HG03064 (cell line): ENCODE results near the gene ISY1.
"Not testable (repeated sequence)": the region's sequence is repeated elsewhere in the genome, so short reads cannot be mapped to it uniquely, and the experiment has no call there.

Experiments
- ATAC-seq: cut with Tn5 transposase; IDR thresholded peaks from one replicate; pipeline ENCODE4 v1.9.1; 2021; ENCODE audit warnings: low read depth; ENCODE audit not compliant: unreplicated experiment

ISY1 gene

DNA sequence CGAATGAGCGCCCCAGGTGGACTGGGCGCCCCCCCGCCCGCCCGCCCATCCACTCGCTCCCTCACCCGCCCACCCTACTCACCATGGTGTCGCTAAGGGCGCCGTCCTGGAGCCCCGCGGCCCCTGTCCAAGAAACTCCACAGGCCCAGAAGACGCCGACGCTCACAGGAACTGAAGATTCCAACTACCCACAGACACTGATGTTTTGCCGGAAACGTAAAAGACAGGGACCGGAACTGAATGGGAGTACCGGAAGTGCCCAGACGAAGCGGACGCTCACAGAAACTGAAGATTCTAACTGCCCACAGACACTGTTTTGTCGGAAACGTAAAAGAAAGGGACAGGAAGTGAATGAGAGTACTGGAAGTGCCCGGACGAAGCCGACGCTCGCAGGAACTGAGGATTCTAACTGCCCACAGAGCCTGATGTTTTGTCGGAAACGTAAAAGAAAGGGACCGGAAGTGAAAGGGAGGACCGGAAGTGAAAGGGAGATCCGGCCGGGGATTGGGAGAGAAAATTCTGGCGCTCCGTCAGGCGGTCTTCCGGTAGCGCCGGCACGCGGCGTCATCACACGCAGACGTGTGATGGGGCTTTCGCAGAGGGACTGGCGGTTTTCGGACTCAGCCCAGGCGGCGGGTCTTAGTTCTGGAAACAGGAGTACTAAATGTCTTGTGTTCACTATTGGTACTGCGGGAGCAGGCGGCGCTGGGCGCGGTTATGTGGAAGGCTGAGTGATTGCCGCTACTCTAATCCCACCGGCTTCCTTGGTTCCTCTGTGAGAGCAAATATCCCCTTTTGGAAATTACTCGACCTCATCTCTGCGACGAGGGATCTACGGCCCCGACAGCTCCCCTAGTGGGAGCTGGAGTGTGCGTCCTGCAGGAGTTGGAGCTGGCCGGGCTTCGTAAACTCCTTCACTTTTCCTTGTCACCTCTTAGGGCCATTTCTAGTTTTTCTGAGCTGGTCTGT, at the start of gene ISY1:
TSS of gene ISY1 (minus strand) at position 173 of the 969 bp plus-strand sequence. CDS start at position 85, 88 bp downstream.
- peak; percentile 75 for ATAC-seq

DNA sequence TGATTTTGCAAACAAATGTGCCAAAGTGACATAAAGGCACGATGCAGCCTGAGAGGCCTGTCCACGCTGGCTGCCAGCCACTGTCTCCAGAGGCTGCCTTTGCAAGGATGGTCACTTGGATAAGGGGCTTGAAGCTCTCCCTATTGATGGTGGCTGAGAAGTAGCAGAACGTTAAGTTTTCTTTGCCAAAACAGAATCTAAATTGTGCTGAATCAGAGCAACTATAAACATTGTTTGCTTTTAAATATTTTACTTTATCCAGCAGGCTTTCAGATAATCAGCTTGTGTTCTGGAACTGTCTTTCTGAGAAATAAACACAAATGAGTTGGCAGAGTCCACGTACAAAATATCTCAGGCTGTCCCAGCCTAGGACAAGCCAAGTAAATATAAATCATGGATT, 46.6 kb upstream of the ISY1 start:
- ATAC-seq, result no peak

DNA sequence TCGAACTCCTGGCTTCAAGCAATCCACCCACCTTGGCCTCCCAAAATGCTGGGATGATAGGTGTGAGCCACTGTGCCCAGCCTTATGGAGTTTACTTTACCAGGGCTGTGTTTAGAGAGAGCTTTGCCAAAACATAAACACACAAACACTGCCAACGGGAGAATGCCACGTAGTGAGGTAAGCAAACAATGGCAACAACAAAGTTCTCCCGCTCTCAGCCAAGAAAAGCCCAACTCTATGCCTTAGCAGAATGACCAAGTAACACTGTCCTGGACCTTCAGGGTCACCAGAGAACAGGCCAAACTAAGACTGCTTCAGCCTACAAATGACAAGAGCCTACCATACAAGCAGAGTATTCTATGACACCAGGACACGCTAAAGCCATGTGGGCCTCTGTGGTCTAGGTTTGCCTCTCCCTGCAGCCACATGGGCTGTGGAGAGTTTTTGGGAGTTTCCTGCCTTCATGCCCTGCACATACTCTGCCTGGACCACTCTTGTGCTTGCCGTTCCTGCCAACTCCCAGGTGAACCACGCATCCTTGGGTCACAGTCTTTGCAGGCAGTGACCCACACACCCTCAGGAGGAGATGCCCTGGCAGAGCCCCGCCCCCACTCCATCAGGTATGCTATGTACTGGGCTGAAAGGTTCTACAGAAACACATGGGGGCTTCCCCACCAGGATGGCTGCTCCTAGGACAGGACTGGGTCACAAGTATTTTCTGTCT, 44.4 kb upstream of the ISY1 start:
- ATAC-seq, result no peak

DNA sequence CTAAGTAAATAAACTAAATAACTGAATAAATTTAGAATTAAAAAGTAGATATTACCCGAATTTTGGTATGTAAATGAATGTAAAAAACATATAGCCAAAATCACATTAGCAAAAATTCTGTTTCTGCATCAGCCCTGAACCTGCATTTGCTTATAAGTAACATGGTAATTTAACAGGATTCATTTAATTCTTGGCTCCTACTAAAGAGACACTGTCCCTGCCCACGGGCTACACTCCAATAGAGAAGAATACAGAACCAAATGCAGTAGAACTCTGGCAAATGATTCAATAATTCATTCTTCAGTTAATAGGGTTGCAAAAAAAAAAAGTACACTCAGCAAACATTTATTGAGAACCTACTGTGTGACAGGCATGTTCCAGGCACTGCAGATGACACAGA, 43.6 kb upstream of the ISY1 start:
- no peak for ATAC-seq

DNA sequence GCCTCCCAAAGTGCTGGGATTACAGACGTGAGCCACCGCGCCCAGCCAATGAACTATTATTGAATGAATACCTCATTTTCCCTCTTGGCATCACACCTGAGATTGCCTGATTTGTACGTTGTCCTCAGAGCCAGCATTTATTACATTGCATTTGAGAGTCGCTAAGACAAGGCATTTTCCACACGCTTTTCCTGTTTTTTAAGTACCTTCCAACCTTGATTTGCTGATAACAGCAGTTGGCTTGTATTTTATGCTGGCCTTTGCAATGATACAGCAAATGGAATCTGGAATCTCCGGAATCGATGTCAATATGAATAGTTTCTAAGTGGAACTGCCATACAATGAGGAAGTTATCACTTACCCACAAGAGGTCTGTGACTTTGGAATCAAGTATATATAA, 38.5 kb upstream of the ISY1 start:
- no peak for ATAC-seq

DNA sequence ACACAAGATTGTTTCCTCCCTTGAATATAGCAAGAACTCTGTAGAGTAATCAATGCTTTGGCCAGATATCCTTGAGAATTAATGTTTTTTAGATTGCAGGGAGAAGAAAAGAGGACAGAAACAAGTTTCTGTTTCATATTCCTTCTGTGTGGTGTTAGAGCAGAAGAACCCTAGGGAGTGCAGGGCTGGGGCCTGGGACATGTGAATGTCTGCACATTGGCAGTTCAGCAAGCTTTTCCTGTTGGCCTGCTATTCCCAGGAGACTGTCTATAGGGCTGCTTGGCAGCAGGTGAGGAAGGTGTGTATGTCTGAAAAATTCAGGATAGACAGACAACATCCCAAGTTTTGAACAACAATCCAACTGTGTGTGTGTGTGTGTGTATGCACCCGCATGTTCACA, 36.5 kb upstream of the ISY1 start:
- no peak for ATAC-seq

DNA sequence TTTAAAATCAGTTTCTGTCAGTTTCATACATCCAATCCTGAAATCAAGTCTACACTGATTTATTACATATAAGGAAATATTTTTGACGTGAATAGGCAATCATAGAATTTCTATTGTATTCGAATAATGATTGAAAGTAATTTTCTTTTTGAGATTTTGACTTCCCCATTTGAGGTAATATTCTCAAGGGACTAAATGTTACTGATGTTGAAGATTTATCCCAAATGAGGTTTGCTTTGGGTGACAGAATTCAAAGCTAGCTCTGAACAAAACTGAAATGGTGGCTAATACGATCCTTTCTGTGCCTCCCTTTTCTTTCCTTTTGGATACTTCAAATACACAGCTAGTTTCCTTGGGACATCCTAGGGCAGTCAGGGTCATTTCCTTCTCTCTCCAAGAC, 35.7 kb upstream of the ISY1 start:
- no peak for ATAC-seq

DNA sequence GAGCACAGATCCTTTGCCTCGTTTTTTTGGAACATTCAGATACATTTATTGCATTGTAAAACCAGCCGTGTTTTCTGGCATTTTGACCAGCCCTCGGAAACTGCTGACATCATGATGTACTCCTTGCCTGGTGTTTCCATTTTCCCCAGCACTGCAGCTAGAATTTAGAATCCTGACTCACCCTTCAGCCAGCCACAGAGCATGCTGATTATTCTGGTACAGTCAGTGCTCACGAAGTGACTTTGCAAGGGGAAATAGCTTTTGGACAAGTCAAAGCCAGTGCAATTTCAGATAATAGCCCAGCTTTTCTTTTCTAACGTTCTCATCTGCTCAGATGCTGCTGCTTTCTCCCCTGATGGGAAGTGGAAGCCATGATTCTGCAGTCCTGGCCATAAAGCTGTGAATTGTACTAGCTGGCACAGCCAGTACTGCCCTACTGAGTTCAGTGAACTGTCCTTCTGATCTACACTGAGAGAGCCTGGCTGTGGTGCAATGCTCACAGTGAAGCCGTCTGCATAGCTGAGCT, 34.9 kb upstream of the ISY1 start:
- no peak for ATAC-seq

DNA sequence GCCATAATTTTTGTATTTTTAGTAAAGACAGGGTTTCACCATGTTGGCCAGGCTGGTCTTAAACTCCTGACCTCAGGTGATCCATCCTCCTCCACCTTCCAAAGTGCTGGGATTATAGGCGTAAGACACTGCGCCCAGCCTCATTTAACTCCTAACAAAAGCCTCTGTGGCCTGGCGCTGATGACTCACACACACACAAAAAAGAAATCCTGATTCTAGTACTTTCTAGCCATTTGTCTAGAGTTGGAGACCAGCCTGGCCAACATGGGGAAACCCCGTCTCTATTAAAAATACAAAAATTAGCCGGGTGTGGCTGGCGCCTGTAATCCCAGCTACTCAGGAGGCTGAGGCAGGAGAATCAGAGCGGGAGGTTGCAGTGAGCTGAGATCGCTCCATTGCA, 28.9 kb upstream of the ISY1 start:
- ATAC-seq, result not testable (repeated sequence)

DNA sequence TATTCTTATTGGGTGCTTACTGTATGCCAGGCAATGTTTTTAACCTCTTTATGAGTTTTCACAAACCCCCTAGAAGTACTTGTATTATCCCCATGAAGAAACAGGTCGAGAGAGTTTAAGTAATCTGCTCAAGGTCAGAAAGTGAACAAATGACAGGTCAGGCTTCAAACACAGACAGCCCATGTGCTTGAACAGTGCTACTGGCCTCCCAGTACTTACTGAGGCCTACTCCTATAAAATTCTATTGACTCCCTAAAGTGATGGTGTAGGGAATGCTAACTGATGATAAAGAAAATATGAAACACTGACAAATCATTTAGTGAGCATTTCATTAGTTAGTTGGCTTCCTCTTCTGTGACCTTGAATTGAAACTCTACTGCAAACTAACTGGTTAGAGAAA, 27.0 kb upstream of the ISY1 start:
- no peak for ATAC-seq

DNA sequence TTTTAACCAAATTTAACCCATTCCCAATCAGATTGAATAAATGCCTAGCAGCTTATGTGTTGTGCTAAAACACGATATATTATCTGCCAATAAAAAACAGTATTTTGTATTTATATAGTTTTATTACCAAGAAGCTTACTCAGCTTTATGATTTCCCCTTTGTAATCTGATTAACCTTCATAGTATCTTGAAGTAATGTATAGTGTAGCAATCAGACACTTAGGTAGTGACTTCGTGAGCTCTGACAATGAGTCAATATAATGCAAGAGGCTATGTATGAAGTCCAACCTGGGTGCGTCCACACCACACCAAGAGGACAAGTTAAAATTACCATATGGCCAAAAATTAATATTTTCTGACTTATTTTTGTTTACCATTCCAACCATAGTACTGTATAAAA, 24.9 kb upstream of the ISY1 start:
- no peak for ATAC-seq

DNA sequence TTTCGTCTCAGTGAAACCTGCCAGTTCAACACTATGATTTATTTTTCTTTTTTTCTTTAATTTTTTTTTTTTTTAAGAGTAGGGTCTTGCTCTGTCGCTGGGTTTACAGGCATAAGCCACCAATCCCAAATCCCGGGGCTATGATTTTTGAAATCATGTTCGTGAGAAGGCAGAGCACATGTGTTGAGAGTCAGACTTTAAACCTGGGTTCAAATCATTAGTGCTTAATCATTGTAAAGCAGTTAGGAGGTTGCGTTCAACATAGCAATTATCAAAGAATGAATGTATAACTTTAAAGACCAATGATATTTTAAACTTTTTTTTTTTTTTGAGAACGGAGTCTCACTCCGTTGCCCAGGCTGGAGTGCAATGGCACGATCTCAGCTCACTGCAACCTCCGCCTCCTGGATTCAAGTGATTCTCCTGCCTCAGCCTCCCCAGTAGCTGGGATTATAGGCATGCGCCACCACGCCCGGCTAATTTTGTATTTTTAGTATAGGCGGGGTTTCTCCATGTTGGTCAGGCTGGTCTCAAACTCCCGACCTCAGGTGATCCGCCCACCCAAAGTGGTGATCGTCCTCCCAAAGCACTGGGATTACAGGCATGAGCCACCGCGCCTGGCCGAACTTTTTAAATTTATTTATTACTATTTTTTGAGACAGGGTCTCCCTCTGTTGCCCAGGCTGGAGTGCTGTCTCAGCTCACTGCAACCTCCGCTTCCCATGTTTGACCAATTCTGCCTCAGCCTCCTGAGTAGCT, 24.1 kb upstream of the ISY1 start:
- ATAC-seq, result not testable (repeated sequence)

DNA sequence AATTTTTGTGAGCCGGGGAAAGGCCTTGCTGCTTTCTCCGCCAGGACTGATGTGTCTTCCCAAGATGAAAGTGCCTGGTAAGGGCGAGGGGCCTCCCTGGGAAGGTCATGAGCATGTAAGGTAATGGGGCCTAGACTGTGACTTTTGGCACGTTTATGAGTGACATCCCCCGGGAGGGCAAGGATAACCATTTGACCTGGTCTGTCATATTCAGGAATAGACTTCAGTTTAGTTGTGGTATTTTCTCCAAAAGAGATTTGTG, 23.5 kb upstream of the ISY1 start:
- ATAC-seq, result peak; percentile 2

DNA sequence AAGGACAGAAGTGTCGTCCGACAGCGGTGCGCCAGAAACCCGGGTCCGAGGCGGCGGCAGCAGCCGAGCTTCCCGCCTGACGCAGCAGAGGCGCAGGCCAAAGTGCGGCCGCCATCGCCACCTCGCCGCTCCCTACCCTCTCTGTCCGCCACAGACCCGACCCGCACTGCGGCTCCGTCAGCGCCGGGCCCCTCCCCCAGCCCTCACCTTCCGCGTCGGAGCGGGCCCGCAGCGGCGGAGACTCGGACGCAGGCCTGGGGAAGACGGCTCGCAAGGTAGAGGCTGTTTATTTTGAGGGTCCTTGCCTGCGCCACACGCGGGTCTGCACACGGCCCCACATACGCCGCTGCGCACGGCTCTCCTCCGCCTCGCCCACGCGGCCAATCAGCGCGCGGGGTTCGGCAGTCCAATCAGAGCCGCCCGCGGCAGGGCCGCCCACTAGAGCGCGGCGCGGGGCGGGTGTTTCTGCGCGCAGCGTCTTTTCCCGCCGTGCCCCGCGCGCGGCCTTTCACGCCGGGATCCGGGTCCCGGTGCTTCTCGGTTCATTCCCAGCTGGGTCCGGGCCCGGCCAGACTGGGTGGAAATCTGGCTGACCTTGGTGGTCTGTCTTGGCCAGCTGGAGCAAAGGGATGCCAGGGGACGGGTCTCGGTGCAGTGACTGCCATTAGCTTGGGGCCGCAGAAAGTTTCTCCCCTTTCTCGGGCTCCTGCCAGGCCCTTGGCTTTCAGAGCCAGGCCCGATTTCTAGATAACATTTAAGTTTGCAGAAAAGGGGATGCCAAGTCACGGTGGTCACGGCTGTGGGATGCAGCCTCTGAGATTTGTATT, 22.9 kb upstream of the ISY1 start, which contains the start of gene CNBP:
TSS of gene CNBP (minus strand) at position 328 of the 827 bp plus-strand sequence. CDS start 12,139 bp downstream, outside the sequence.
- ATAC-seq, result peak; percentile 93

DNA sequence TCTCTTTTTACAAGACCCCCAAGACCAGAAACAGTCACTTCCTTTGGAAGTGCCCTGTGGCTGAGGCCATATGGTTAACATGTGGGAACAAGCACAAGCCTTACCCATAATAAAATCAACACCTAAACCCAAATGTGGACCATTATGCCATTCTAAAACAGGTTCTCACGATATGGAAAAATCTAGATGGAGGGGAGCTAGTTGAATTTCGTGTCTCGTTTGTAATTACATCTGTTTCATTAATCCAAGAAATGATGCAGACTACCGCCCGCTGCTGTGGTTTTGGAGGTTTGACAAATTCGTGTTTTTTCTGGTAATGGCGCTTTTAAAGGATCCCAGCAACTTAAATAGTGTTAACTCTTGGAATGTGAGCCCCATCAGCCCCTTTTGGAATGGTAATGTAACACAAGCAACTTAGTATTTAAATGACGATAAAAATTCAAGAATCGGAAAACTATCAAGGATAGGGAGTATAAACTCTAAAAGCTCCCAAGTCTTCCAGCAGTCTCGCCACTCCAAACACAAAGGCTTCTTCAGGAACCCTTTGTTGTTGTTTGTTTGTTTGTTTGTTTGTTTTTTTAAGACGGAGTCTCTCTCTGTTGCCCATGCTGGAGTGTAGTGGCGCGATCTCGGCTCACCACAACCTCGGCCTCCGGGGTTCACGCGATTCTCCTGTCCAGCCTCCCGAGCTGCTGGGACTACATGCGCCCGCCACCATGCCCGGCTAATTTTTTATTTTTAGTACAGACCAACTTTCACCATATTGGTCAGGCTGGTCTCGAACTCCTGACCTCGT, 21.7 kb upstream of the ISY1 start:
- no peak for ATAC-seq

DNA sequence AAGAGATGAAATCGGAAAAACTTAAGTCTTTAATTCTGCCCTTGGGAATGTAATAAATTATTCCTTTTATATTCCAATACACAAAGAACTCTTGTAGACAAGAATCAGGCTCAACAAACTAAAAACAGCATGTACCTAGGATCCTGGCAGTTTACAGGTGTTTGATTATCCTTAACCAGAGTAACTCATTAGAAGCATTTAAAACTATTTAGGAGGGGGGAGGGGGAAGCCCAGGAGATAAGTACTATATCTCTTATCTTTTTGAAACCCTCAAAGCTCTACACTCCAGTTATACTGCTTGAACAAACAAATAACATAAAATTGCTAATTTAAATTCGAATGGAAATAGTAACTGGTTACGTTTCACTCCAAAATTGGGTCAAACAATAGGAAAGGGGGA, 21.0 kb upstream of the ISY1 start:
- no peak for ATAC-seq

DNA sequence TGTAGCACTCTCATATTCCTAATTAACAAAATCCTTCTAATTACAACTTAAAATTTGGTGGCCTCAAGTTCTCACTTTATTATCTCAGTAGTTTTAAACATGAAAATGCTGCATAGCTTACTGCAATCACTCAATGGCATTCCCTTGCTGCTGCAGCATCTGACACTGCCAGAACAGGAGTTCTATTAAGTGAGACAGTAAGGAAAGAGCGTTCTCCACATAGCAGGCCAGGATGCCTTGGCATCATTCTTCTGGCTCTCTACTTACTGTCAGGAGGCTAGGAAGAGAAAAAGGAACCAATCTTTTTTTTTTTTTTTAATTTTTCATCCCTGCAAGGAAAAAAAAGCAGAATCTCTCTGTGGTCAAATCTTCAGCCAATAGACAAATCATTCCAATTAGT, 19.6 kb upstream of the ISY1 start:
- ATAC-seq, result no peak

DNA sequence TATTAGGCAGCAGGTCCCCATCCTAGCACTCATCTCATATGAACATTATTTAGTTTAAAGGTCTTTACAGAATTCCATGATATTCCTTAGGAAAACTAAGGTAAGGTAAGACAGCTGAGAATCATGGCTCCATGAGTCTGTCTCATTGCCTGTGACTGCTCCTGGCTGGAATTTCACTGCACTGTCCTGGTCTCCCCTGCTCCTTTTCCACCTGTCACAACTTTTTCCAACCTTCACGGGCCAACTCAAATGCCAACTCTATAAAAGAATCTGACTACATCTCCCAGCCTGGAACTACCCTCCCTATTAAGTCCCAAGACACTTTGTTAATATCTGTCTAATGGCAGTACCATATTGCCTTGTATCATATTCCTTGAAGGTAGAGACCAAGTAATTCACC, 15.2 kb upstream of the ISY1 start:
- ATAC-seq, result no peak

DNA sequence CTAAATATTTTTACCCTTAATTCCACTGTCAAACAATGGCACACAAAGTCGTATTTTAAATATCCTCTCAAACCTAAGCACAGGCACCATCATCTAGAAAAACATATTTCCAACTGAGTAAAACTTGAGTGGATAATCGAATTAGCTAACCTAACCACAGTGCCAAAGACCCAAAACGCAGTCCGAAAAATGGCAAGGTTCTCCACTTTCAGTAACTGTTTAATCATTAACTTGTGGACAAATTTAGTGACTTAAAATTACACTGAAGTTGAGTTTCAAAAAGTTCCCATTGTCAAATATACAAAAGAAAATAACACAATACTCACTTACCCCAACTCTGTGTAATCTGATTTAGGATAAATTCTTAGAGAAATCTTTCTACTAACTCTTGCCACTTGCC, 12.9 kb upstream of the ISY1 start:
- ATAC-seq, result no peak
